Fibroblast of lung (primary cell): ENCODE measurements around the gene TDG.

Experiments used
- EZH2 ChIP-seq: IDR thresholded peaks from 2 replicates; pipeline ENCODE4 v1.5.1; 2012; ENCODE audit warnings: low read length, control low read depth, mild to moderate bottlenecking; ENCODE audit errors: missing control alignments
- TF ChIP-seq, protein P1 (sequence below), 2 donors: IDR thresholded peaks in 1 of 2; conservative IDR thresholded peaks in 1 of 2; 1 replicate in 1 of 2; 2 replicates in 1 of 2; pipeline ENCODE4 v1.5.1; 2011 to 2012; ENCODE audit warnings: low read length in 2 of 2, control low read depth in 1 of 2, inconsistent platforms in 1 of 2, low read depth in 1 of 2, mild to moderate bottlenecking in 1 of 2

GRCh38 chr12:103973909-103974308 lies 8.2 kb downstream of the TDG start:
- TF ChIP-seq, protein P1, sequence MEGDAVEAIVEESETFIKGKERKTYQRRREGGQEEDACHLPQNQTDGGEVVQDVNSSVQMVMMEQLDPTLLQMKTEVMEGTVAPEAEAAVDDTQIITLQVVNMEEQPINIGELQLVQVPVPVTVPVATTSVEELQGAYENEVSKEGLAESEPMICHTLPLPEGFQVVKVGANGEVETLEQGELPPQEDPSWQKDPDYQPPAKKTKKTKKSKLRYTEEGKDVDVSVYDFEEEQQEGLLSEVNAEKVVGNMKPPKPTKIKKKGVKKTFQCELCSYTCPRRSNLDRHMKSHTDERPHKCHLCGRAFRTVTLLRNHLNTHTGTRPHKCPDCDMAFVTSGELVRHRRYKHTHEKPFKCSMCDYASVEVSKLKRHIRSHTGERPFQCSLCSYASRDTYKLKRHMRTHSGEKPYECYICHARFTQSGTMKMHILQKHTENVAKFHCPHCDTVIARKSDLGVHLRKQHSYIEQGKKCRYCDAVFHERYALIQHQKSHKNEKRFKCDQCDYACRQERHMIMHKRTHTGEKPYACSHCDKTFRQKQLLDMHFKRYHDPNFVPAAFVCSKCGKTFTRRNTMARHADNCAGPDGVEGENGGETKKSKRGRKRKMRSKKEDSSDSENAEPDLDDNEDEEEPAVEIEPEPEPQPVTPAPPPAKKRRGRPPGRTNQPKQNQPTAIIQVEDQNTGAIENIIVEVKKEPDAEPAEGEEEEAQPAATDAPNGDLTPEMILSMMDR (conservative IDR thresholded peaks at IDR 0.05 in 1 of 2, IDR thresholded peaks at IDR 0.05 in 1 of 2; ENCODE audit: low read depth in 1 of 2, low read length in 2 of 2), result no peak
- TF ChIP-seq EZH2, result no peak
